Psoas muscle (tissue), 8 donors: ENCODE data around the gene RTL5. TPM values are rescaled to one million over a fixed set of nuclear protein-coding genes. Genes with fewer than 3 reads are reported as not detected.
A peak's percentile ranks its signal among the peaks of the same experiment; 100 is the strongest.
"Not testable (repeated sequence)": the region's sequence is repeated elsewhere in the genome, so short reads cannot be mapped to it uniquely, and the experiment has no call there.

Experiments used
- ATAC-seq, 4 donors: fragments of 200-7000 bp; cut with Tn5 transposase; one replicate each; pipeline ENCODE4 v1.9.1; 2020; ENCODE audit warnings: moderate library complexity in 3 of 4, mild to moderate bottlenecking in 2 of 4
- DNase-seq, 2 donors: peaks; one replicate each; pipeline ENCODE4 v3.0.0-alpha.2; 2020
- H3K27ac ChIP-seq: fragments of 200-600 bp; one replicate; pipeline ENCODE4 v1.8.0; 2022
- H3K27me3 ChIP-seq, 3 donors: fragments of 200-600 bp in 1 of 3; one replicate each; pipeline versions ENCODE4 v1.6.1 to v1.8.0; 2013 to 2022; ENCODE audit warnings: low read length in 2 of 3, mild to moderate bottlenecking in 2 of 3, moderate library complexity in 1 of 3; ENCODE audit not compliant: insufficient read depth in 3 of 3
- H3K36me3 ChIP-seq, 2 donors: fragments of 200-600 bp in 1 of 2; one replicate each; pipeline versions ENCODE4 v1.6.1 to v1.8.0; 2013 to 2022; ENCODE audit warnings: low read depth in 1 of 2, mild to moderate bottlenecking in 1 of 2, moderate library complexity in 1 of 2; ENCODE audit not compliant: insufficient read depth in 1 of 2
- H3K4me1 ChIP-seq: fragments of 200-600 bp; one replicate; pipeline ENCODE4 v1.8.0; 2022
- H3K4me3 ChIP-seq: fragments of 200-600 bp; one replicate; pipeline ENCODE4 v1.8.0; 2022; ENCODE audit warnings: mild to moderate bottlenecking
- H3K9me3 ChIP-seq: fragments of 200-600 bp; one replicate; pipeline ENCODE4 v1.8.0; 2022
- CTCF ChIP-seq: fragments of 200-600 bp; IDR thresholded peaks from one replicate; pipeline ENCODE4 v1.8.0; 2022; ENCODE audit warnings: antibody characterized with exemption
- WGBS, 3 donors: extraction: QIAGEN DNeasy Blood & Tissue Kit; methylation state at CpG; one replicate each; pipeline versions ENCODE4 v1.1.6 to v1.1.7; 2013; 5-methylcytosine and 5-hydroxymethylcytosine counted together
- intact Hi-C, 2 donors: fragments of 100-400 bp; cut with DNase I; formaldehyde crosslinking; loops; one replicate each; pipeline versions ENCODE4 v1.11.0 to v1.14.2; 2022
- long read RNA-seq, 2 donors: library from polyadenylated mRNA; unstranded; transcript quantifications; one replicate each; pipeline ENCODE4 v2.0.0, GENCODE V29; 2021
- polyA plus RNA-seq, 3 donors: library from polyadenylated mRNA; stranded (reverse); fragments of 200-250 nt; gene quantifications; one replicate each; pipeline ENCODE4 v1.2.3, GENCODE V29; 2013
- total RNA-seq, 4 donors: library from RNA; stranded (reverse); fragmentation: NEBNext Ultra II Directional in 2 of 4; extraction: Animal tissue kit (Norgen Biotek cat#: 25700) in 2 of 4; gene quantifications; one replicate each; pipeline versions ENCODE4 v1.2.1 to v1.2.4, GENCODE V29; 2021 to 2023
- donor health status: healthy with polysubstance abuse.
- donor health status: DM: no; HTN: no; CAD: no; lungs with moderate emphysema.
- donor health status: Bipolar disorder and iron deficiency.
- donor health status: healthy.
- donor health status: DM: yes; HTN: yes; CAD: no.
- donor health status: DM: no; HTN: no; CAD: no.
- donor health status: DM: no; HTN: no; CAD: no.
- donor health status: DM: yes; HTN: yes; CAD: no.

The RTL5 gene
- total RNA-seq, result 1 to 10 TPM in 3 of 4 donors, under 1 TPM in 1; 0.91 to 2.2 (median 1.3) TPM
- under 1 TPM; 0.37 to 0.66 (median 0.48) TPM for polyA plus RNA-seq
- long read RNA-seq, donor 1, full-length matches to known transcripts, result 1 of 1 reads
- long read RNA-seq, donor 1, partial matches to known transcripts, result 0 of 1 reads
- long read RNA-seq, donor 1, other reads (novel, unspliced or antisense), result 0 of 1 reads
- long read RNA-seq, donor 2, result 0 reads

- Histone ChIP-seq H3K4me1 (no peaks in the 10 kb centered on the region), H3K36me3 (no peaks in the 10 kb centered on the region), H3K27ac (peak within 1 kb of the TSS; percentile 23), H3K9me3 (no peaks in the 10 kb centered on the region), H3K27me3 (peaks cover 0 to 59% (median 0%) of the 10 kb centered on the region in 3 donors), H3K4me3 (peak within 1 kb of the TSS; percentile 60)
- peak; percentile 84 to 91 for DNase-seq
- intact Hi-C loops, result no loop called here
- peak; percentile 57 to 89 (median 84) for ATAC-seq
- TF ChIP-seq CTCF, result no peak
- WGBS, 3 donors, result 1 to 21% (median 1%) methylated on average over 13 to 83 of the region's 106 CpGs
Observed at GRCh38 chrX:72131317-72132294, at the start of gene RTL5. Gene RTL5 (minus strand): TSS chrX:72131915.

- H3K27me3 ChIP-seq, result peaks cover 0 to 26% (median 0%) of the 10 kb centered on the region in 3 donors
- intact Hi-C loops, result no loop called here
- H3K36me3 ChIP-seq, result no peaks in the 10 kb centered on the region
- no peak for ATAC-seq
- peaks cover 13% of the 10 kb centered on the region for H3K4me1 ChIP-seq
- no peak for TF ChIP-seq CTCF
- no peaks in the 10 kb centered on the region for H3K9me3 ChIP-seq
- DNase-seq, result no peak
- 11 to 48% (median 24%) methylated on average over 1 of the region's 1 CpG for WGBS, 3 donors
- H3K27ac ChIP-seq, result peak overlapping the region; percentile 62
- peak overlapping the region; percentile 72 for H3K4me3 ChIP-seq
Observed at GRCh38 chrX:72180539-72180938, 48.8 kb upstream of the RTL5 start.

GRCh38 chrX:72176981-72177380, 45.3 kb upstream of the RTL5 start:
- no peak for ATAC-seq
- Histone ChIP-seq H3K36me3 (no peaks in the 10 kb centered on the region), H3K4me1 (peaks cover 4% of the 10 kb centered on the region), H3K9me3 (no peaks in the 10 kb centered on the region), H3K4me3 (no peak overlapping the region), H3K27ac (no peak overlapping the region), H3K27me3 (peaks cover 0 to 8% (median 0%) of the 10 kb centered on the region in 3 donors)
- TF ChIP-seq CTCF, result no peak
- intact Hi-C loops, result no loop called here
- WGBS, 3 donors, result 46 to 50% (median 47%) methylated on average over 2 of the region's 2 CpGs
- no peak for DNase-seq

GRCh38 chrX:72176289-72176688, 44.6 kb upstream of the RTL5 start:
- H3K9me3 ChIP-seq, DNase-seq, intact Hi-C loops, H3K27ac ChIP-seq, H3K4me3 ChIP-seq, H3K27me3 ChIP-seq, H3K4me1 ChIP-seq, H3K36me3 ChIP-seq, ATAC-seq: not testable (repeated sequence)
- WGBS, 3 donors, result 89 to 100% (median 100%) methylated on average over 1 to 3 of the region's 5 CpGs
